Mammary epithelial cell (primary cell): Measurements from ENCODE around the gene FLACC1.

Source experiments
- CTCF ChIP-seq, 2 donors: IDR thresholded peaks in 1 of 2; conservative IDR thresholded peaks in 1 of 2; 2 replicates each; pipeline ENCODE4 v1.5.1; 2011 to 2012; ENCODE audit warnings: inconsistent platforms in 2 of 2, low read length in 2 of 2, mild to moderate bottlenecking in 2 of 2, control low read depth in 1 of 2, low read depth in 1 of 2; ENCODE audit not compliant: insufficient read depth in 1 of 2; ENCODE audit errors: extremely low read depth in 1 of 2
- EZH2 ChIP-seq: IDR thresholded peaks from 2 replicates; pipeline ENCODE4 v1.6.1; 2012; ENCODE audit warnings: low read length, inconsistent platforms, borderline replicate concordance

GRCh38 chr2:201313362-201313761 is 43.8 kb downstream of the FLACC1 start:
- TF ChIP-seq CTCF (conservative IDR thresholded peaks at IDR 0.05 in 1 of 2, IDR thresholded peaks at IDR 0.05 in 1 of 2; ENCODE audit: extremely low read depth in 1 of 2, insufficient read depth in 1 of 2, low read depth in 1 of 2, low read length in 2 of 2) (no peak), EZH2 (no peak)
